Astrocyte (in vitro differentiated cells and primary cell): ENCODE measurements around the gene TPGS1. TPM values are rescaled to one million over a fixed set of nuclear protein-coding genes. Genes with fewer than 3 reads are reported as not detected.

Source experiments
- DNase-seq: peaks from one replicate; pipeline ENCODE4 v3.0.0-alpha.2; 2010; ENCODE audit warnings: low read depth
- FAIRE-seq: peaks from 2 replicates; lab custom pipeline; 2011; peaks lifted over from hg19 to GRCh38; lab: Jason Lieb, UNC
- H2AFZ ChIP-seq: 2 replicates; pipeline ENCODE4 v1.6.0; 2012; ENCODE audit warnings: low read depth, low read length, inconsistent platforms
- H3K27ac ChIP-seq: 2 replicates; pipeline ENCODE4 v1.5.1; 2011; ENCODE audit warnings: low read depth, low read length, inconsistent platforms
- H3K27me3 ChIP-seq: 2 replicates; pipeline ENCODE4 v1.6.0; 2011; ENCODE audit warnings: low read length, inconsistent platforms; ENCODE audit not compliant: insufficient read depth
- H3K36me3 ChIP-seq: 2 replicates; pipeline ENCODE4 v1.5.1; 2011; ENCODE audit warnings: low read length, inconsistent platforms; ENCODE audit not compliant: insufficient read depth
- H3K4me1 ChIP-seq: 2 replicates; pipeline ENCODE4 v1.5.1; 2011; ENCODE audit warnings: low read length, inconsistent platforms; ENCODE audit not compliant: insufficient read depth
- H3K4me2 ChIP-seq: 2 replicates; pipeline ENCODE4 v1.6.0; 2012; ENCODE audit warnings: low read length, inconsistent platforms
- H3K4me3 ChIP-seq: 2 replicates; pipeline ENCODE4 v1.5.1; 2011; ENCODE audit warnings: low read depth, mild to moderate bottlenecking, low read length, inconsistent platforms; ENCODE audit not compliant: insufficient read depth
- H3K79me2 ChIP-seq: 2 replicates; pipeline ENCODE4 v1.6.0; 2012; ENCODE audit warnings: mild to moderate bottlenecking, low read length, inconsistent platforms; ENCODE audit not compliant: insufficient read depth
- H3K9ac ChIP-seq: 2 replicates; pipeline ENCODE4 v1.6.0; 2012; ENCODE audit warnings: mild to moderate bottlenecking, low read length, inconsistent platforms
- H3K9me3 ChIP-seq: 2 replicates; pipeline ENCODE4 v1.5.1; 2012; ENCODE audit warnings: low read depth, mild to moderate bottlenecking, low read length, inconsistent platforms; ENCODE audit not compliant: insufficient read depth
- H4K20me1 ChIP-seq: 2 replicates; pipeline ENCODE4 v1.6.0; 2012; ENCODE audit warnings: low read length, inconsistent platforms; ENCODE audit not compliant: insufficient read depth
- H3K27ac Mint-ChIP-seq: one replicate; pipeline ENCODE4 v1.8.0; 2021; ENCODE audit warnings: mild to moderate bottlenecking, mixed read lengths; ENCODE audit not compliant: unreplicated experiment
- H3K27me3 Mint-ChIP-seq: one replicate; pipeline ENCODE4 v1.8.0; 2021; ENCODE audit warnings: low read depth, mixed read lengths; ENCODE audit not compliant: unreplicated experiment
- H3K36me3 Mint-ChIP-seq: one replicate; pipeline ENCODE4 v1.8.0; 2021; ENCODE audit warnings: low read depth, mixed read lengths; ENCODE audit not compliant: unreplicated experiment
- H3K4me1 Mint-ChIP-seq: one replicate; pipeline ENCODE4 v1.8.0; 2021; ENCODE audit warnings: low read depth, mixed read lengths; ENCODE audit not compliant: unreplicated experiment
- H3K4me3 Mint-ChIP-seq: one replicate; pipeline ENCODE4 v1.8.0; 2021; ENCODE audit warnings: mild to moderate bottlenecking, moderate library complexity, mixed read lengths; ENCODE audit not compliant: unreplicated experiment
- H3K9me3 Mint-ChIP-seq: one replicate; pipeline ENCODE4 v1.8.0; 2021; ENCODE audit warnings: mild to moderate bottlenecking, mixed read lengths; ENCODE audit not compliant: unreplicated experiment
- EZH2 ChIP-seq: IDR thresholded peaks from 2 replicates; pipeline ENCODE4 v1.6.1; 2012; ENCODE audit warnings: mild to moderate bottlenecking, low read length, inconsistent platforms; ENCODE audit not compliant: insufficient read depth
- total RNA-seq: library from RNA; stranded (reverse); gene quantifications from 2 replicates; pipeline ENCODE4 v1.2.1, GENCODE V29; 2021
- TF ChIP-seq, protein P1 (sequence below): IDR thresholded peaks from 2 replicates; pipeline ENCODE4 v1.5.1; 2011; ENCODE audit warnings: low read depth, mild to moderate bottlenecking, inconsistent platforms, low read length, moderate library complexity; ENCODE audit not compliant: insufficient read depth

The TPGS1 gene
- total RNA-seq, 1 donor from 2014 or later, result 17.9 TPM

- TF ChIP-seq, protein P1, sequence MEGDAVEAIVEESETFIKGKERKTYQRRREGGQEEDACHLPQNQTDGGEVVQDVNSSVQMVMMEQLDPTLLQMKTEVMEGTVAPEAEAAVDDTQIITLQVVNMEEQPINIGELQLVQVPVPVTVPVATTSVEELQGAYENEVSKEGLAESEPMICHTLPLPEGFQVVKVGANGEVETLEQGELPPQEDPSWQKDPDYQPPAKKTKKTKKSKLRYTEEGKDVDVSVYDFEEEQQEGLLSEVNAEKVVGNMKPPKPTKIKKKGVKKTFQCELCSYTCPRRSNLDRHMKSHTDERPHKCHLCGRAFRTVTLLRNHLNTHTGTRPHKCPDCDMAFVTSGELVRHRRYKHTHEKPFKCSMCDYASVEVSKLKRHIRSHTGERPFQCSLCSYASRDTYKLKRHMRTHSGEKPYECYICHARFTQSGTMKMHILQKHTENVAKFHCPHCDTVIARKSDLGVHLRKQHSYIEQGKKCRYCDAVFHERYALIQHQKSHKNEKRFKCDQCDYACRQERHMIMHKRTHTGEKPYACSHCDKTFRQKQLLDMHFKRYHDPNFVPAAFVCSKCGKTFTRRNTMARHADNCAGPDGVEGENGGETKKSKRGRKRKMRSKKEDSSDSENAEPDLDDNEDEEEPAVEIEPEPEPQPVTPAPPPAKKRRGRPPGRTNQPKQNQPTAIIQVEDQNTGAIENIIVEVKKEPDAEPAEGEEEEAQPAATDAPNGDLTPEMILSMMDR, result no peak
- TF ChIP-seq EZH2, result no peak
- no peaks in the 10 kb centered on the region for H3K79me2 ChIP-seq
- no peaks in the 10 kb centered on the region for H3K36me3 ChIP-seq
- no peaks in the 10 kb centered on the region for H3K9me3 ChIP-seq
- peaks cover 5% of the 10 kb centered on the region for H3K4me1 ChIP-seq
- peaks cover 3% of the 10 kb centered on the region for H3K9me3 Mint-ChIP-seq
- DNase-seq, result no peak
- H3K4me3 ChIP-seq, result no peak overlapping the region
- H2AFZ ChIP-seq, result no peak overlapping the region
- no peak overlapping the region for H3K4me3 Mint-ChIP-seq
- H3K36me3 Mint-ChIP-seq, result peaks cover 2% of the 10 kb centered on the region
- H3K27ac ChIP-seq, result no peak overlapping the region
- H3K9ac ChIP-seq, result no peak overlapping the region
- no peaks in the 10 kb centered on the region for H4K20me1 ChIP-seq
- H3K27me3 Mint-ChIP-seq, result peaks cover 4% of the 10 kb centered on the region
- H3K27ac Mint-ChIP-seq, result no peak overlapping the region
- no peaks in the 10 kb centered on the region for H3K4me1 Mint-ChIP-seq
- no peak for FAIRE-seq
- no peak overlapping the region for H3K4me2 ChIP-seq
- H3K27me3 ChIP-seq, result peaks cover 2% of the 10 kb centered on the region
Measured at GRCh38 chr19:463483-464207, 43.7 kb upstream of the TPGS1 start.

DNA sequence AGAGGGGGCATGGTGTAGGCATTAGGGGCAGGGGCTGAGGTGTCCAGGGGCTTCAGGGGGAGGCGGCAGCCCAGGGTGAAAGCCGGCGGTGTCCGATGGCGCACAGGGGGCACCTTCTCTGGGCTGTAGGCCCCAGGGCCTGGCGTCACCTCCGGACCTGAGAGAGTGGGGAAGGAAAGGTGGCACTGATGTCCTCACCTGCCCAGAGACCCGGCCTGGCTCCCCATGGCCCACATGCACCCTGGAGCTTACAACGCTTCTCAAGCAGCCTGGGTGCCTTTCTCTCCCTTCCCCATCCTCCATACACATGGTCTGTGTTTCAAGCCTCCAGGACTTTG is 43.1 kb upstream of the TPGS1 start:
- Histone ChIP-seq H3K27me3 (peaks cover 2% of the 10 kb centered on the region), H4K20me1 (no peaks in the 10 kb centered on the region), H3K4me3 (no peak overlapping the region), H3K79me2 (no peaks in the 10 kb centered on the region), H3K27ac (no peak overlapping the region), H3K9me3 (no peaks in the 10 kb centered on the region), H2AFZ (no peak overlapping the region), H3K4me1 (peaks cover 5% of the 10 kb centered on the region), H3K9ac (no peak overlapping the region), H3K4me2 (no peak overlapping the region), H3K36me3 (no peaks in the 10 kb centered on the region)
- peaks cover 2% of the 10 kb centered on the region for H3K36me3 Mint-ChIP-seq
- no peaks in the 10 kb centered on the region for H3K4me1 Mint-ChIP-seq
- peaks cover 4% of the 10 kb centered on the region for H3K27me3 Mint-ChIP-seq
- peaks cover 3% of the 10 kb centered on the region for H3K9me3 Mint-ChIP-seq
- no peak overlapping the region for H3K27ac Mint-ChIP-seq
- TF ChIP-seq, protein P1, result no peak
- TF ChIP-seq EZH2, result no peak
- DNase-seq, result no peak
- H3K4me3 Mint-ChIP-seq, result no peak overlapping the region
- FAIRE-seq, result no peak
